WTC11 (cell line): Measurements from ENCODE around the gene DAND5. TPM values are rescaled to one million over a fixed set of nuclear protein-coding genes. Genes with fewer than 3 reads are reported as not detected.

Experiments used
- CDX4 ChIP-seq: fragments of 250-450 bp; sonication (Bioruptor Pico); IDR thresholded peaks from 2 replicates; pipeline ENCODE4 v1.9.0; 2021; ENCODE audit warnings: moderate library complexity, mild to moderate bottlenecking, inconsistent platforms, borderline replicate concordance
- E2F5 ChIP-seq: sonication (generic); formaldehyde crosslinking; IDR thresholded peaks from 2 replicates; pipeline ENCODE4 v1.8.1; 2022; ENCODE audit warnings: mild to moderate bottlenecking, moderate library complexity, missing genetic modification reagents
- FOXJ3 ChIP-seq: sonication (generic); formaldehyde crosslinking; IDR thresholded peaks from 2 replicates; pipeline ENCODE4 v1.9.0; 2021; ENCODE audit warnings: missing genetic modification reagents, mild to moderate bottlenecking, borderline replicate concordance
- NR3C1 ChIP-seq: sonication (generic); formaldehyde crosslinking; conservative IDR thresholded peaks from 2 replicates; pipeline ENCODE4 v1.8.1; 2023; ENCODE audit warnings: low read depth, mild to moderate bottlenecking, missing genetic modification reagents
- RELA ChIP-seq: sonication (generic); formaldehyde crosslinking; IDR thresholded peaks from 2 replicates; pipeline ENCODE4 v1.8.1; 2022; ENCODE audit warnings: missing genetic modification reagents, mild to moderate bottlenecking, borderline replicate concordance
- RORB ChIP-seq: fragments of 250-450 bp; sonication (Bioruptor Pico); IDR thresholded peaks from 2 replicates; pipeline ENCODE4 v1.9.0; 2021; ENCODE audit warnings: mild to moderate bottlenecking
- SP1 ChIP-seq: sonication (generic); formaldehyde crosslinking; conservative IDR thresholded peaks from 2 replicates; pipeline ENCODE4 v1.8.1; 2022; ENCODE audit warnings: missing genetic modification reagents
- STAT6 ChIP-seq: sonication (generic); formaldehyde crosslinking; conservative IDR thresholded peaks from 2 replicates; pipeline ENCODE4 v1.8.1; 2023; ENCODE audit warnings: mild to moderate bottlenecking, low read depth, missing genetic modification reagents, moderate library complexity
- ZNF232 ChIP-seq: sonication (generic); formaldehyde crosslinking; IDR thresholded peaks from 2 replicates; pipeline ENCODE4 v1.8.0; 2022; ENCODE audit warnings: mild to moderate bottlenecking, missing genetic modification reagents
- ZNF423 ChIP-seq: fragments of 250-450 bp; sonication (Bioruptor Pico); IDR thresholded peaks from 2 replicates; pipeline ENCODE4 v2.1.2; 2022; ENCODE audit warnings: mild to moderate bottlenecking, moderate library complexity
- microRNA-seq: library from miRNA; unstranded; fragments of <30 nt; microRNA quantifications from one replicate; pipeline ENCODE4 v1.2.0, GENCODE V29; 2022; ENCODE audit warnings: borderline number of aligned reads
- total RNA-seq: library from RNA; stranded (reverse); gene quantifications from 3 replicates; pipeline ENCODE4 v1.2.3, GENCODE V29; 2021
- TF ChIP-seq, protein P1 (sequence below): sonication (generic); formaldehyde crosslinking; IDR thresholded peaks from 2 replicates; pipeline ENCODE4 v1.8.1; 2022; ENCODE audit warnings: low read depth, mild to moderate bottlenecking, moderate library complexity, missing genetic modification reagents, borderline replicate concordance
- TF ChIP-seq, protein P2 (sequence below): sonication (generic); formaldehyde crosslinking; IDR thresholded peaks from 2 replicates; pipeline ENCODE4 v1.8.0; 2022; ENCODE audit warnings: missing genetic modification reagents
- TF ChIP-seq, protein P3 (sequence below): sonication (generic); formaldehyde crosslinking; IDR thresholded peaks from 2 replicates; pipeline ENCODE4 v1.8.1; 2023; ENCODE audit warnings: mild to moderate bottlenecking, missing genetic modification reagents, moderate library complexity

DAND5 gene
- total RNA-seq, 1 experiment from 2014 or later, result 0.22 TPM

DNA sequence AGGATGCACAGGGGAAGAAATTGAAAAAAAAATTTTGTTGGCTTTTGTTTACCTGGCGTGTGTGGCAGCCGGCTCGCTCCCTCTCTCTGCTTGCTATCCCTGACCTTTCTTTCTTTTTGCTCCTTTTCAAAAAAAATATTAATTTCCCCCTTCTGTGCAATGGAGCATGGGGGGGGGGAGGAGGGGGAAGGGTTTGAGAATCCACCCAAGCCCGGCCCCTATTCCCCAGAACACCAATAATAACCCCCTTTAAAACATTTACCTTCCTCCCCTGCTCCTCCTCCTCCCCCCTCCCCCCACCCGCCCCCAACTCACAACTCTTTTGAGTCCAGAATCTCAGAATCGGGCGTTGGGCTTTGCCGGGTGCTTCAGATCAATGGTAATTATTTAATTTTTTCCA is 54.3 kb downstream of the DAND5 start (continued):
- TF ChIP-seq STAT6 (no peak), ZNF232 (CRISPR knock-in tag) (no peak), SP1 (CRISPR knock-in tag) (no peak), FOXJ3 (CRISPR knock-in tag) (no peak), RELA (CRISPR knock-in tag) (no peak), RORB (CRISPR knock-in tag) (no peak), ZNF423 (CRISPR knock-in tag) (no peak), E2F5 (CRISPR knock-in tag) (no peak), NR3C1 (CRISPR knock-in tag) (no peak), CDX4 (CRISPR knock-in tag) (no peak)
- TF ChIP-seq, protein P1, sequence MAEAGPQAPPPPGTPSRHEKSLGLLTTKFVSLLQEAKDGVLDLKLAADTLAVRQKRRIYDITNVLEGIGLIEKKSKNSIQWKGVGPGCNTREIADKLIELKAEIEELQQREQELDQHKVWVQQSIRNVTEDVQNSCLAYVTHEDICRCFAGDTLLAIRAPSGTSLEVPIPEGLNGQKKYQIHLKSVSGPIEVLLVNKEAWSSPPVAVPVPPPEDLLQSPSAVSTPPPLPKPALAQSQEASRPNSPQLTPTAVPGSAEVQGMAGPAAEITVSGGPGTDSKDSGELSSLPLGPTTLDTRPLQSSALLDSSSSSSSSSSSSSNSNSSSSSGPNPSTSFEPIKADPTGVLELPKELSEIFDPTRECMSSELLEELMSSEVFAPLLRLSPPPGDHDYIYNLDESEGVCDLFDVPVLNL, result no peak
- TF ChIP-seq, protein P2, sequence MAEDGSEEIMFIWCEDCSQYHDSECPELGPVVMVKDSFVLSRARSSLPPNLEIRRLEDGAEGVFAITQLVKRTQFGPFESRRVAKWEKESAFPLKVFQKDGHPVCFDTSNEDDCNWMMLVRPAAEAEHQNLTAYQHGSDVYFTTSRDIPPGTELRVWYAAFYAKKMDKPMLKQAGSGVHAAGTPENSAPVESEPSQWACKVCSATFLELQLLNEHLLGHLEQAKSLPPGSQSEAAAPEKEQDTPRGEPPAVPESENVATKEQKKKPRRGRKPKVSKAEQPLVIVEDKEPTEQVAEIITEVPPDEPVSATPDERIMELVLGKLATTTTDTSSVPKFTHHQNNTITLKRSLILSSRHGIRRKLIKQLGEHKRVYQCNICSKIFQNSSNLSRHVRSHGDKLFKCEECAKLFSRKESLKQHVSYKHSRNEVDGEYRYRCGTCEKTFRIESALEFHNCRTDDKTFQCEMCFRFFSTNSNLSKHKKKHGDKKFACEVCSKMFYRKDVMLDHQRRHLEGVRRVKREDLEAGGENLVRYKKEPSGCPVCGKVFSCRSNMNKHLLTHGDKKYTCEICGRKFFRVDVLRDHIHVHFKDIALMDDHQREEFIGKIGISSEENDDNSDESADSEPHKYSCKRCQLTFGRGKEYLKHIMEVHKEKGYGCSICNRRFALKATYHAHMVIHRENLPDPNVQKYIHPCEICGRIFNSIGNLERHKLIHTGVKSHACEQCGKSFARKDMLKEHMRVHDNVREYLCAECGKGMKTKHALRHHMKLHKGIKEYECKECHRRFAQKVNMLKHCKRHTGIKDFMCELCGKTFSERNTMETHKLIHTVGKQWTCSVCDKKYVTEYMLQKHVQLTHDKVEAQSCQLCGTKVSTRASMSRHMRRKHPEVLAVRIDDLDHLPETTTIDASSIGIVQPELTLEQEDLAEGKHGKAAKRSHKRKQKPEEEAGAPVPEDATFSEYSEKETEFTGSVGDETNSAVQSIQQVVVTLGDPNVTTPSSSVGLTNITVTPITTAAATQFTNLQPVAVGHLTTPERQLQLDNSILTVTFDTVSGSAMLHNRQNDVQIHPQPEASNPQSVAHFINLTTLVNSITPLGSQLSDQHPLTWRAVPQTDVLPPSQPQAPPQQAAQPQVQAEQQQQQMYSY (CRISPR knock-in tag), result no peak
- TF ChIP-seq, protein P3, sequence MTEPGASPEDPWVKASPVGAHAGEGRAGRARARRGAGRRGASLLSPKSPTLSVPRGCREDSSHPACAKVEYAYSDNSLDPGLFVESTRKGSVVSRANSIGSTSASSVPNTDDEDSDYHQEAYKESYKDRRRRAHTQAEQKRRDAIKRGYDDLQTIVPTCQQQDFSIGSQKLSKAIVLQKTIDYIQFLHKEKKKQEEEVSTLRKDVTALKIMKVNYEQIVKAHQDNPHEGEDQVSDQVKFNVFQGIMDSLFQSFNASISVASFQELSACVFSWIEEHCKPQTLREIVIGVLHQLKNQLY (CRISPR knock-in tag), result no peak

Small RNA genes within 50 kb of the gene (microRNA-seq; reads per million reads assigned to microRNA genes)
- gene MIR5695 (not detected), gene MIR6515 (4.2 reads per million, percentile 9 among the genes with 10 or more reads in this experiment)

Other genes with a start within 250 kb of the DAND5 start
- 90.9 to 105 TPM (median 94.4 TPM) in 3 replicates for gene TNPO2, start 245.6 kb upstream of the DAND5 start, total RNA-seq
- gene TRIR, start 234.9 kb upstream of the DAND5 start, total RNA-seq, result 165 to 172 TPM (median 167 TPM) in 3 replicates
- 104 to 110 TPM (median 104 TPM) in 3 replicates for gene GET3, start 232.1 kb upstream of the DAND5 start, total RNA-seq
- gene BEST2, start 217.8 kb upstream of the DAND5 start, total RNA-seq, result 3.3 to 4.7 TPM (median 4.1 TPM) in 3 replicates
- 70.0 to 83.3 TPM (median 81.4 TPM) in 3 replicates for gene HOOK2, start 194.0 kb upstream of the DAND5 start, total RNA-seq
- 6.6 to 11.5 TPM (median 10.2 TPM) in 3 replicates for gene JUNB, start 178.1 kb upstream of the DAND5 start, total RNA-seq
- gene PRDX2, start 167.8 kb upstream of the DAND5 start, total RNA-seq, result 378 to 447 TPM (median 447 TPM) in 3 replicates
- 30.1 to 50.2 TPM (median 47.0 TPM) in 3 replicates for gene THSD8, start 167.5 kb upstream of the DAND5 start, total RNA-seq
- 71.3 to 78.2 TPM (median 72.9 TPM) in 3 replicates for gene RNASEH2A, start 163.0 kb upstream of the DAND5 start, total RNA-seq
- 2.4 to 3.8 TPM (median 3.1 TPM) in 3 replicates for gene RTBDN, start 135.0 kb upstream of the DAND5 start, total RNA-seq
- 24.3 to 28.4 TPM (median 27.3 TPM) in 3 replicates for gene MAST1, start 131.1 kb upstream of the DAND5 start, total RNA-seq
- 31.7 to 35.7 TPM (median 33.4 TPM) in 3 replicates for gene DNASE2, start 88.1 kb upstream of the DAND5 start, total RNA-seq
- gene KLF1, start 82.4 kb upstream of the DAND5 start, total RNA-seq, result 0.32 to 0.89 TPM (median 0.72 TPM) in 3 replicates
- 58.6 to 69.0 TPM (median 59.8 TPM) in 3 replicates for gene GCDH, start 78.4 kb upstream of the DAND5 start, total RNA-seq
- 1.1 to 2.2 TPM (median 1.9 TPM) in 3 replicates for gene SYCE2, start 50.3 kb upstream of the DAND5 start, total RNA-seq
- 103 to 108 TPM (median 106 TPM) in 3 replicates for gene FARSA, start 35.9 kb upstream of the DAND5 start, total RNA-seq
- gene CALR, start 31.0 kb upstream of the DAND5 start, total RNA-seq, result 977 to 1,088 TPM (median 978 TPM) in 3 replicates
- 84.3 to 96.6 TPM (median 96.2 TPM) in 3 replicates for gene RAD23A, start 23.7 kb upstream of the DAND5 start, total RNA-seq
- 54.4 to 57.9 TPM (median 56.1 TPM) in 3 replicates for gene GADD45GIP1, start 12.4 kb upstream of the DAND5 start, total RNA-seq
- gene NFIX, start 25.9 kb downstream of the DAND5 start, total RNA-seq, result 0.44 to 1.5 TPM (median 1.4 TPM) in 3 replicates
- gene LYL1, start 133.3 kb downstream of the DAND5 start, total RNA-seq, result 0.60 to 1.2 TPM (median 0.66 TPM) in 3 replicates
- 84.0 to 106 TPM (median 86.0 TPM) in 3 replicates for gene TRMT1, start 147.2 kb downstream of the DAND5 start, total RNA-seq
- 212 to 237 TPM (median 213 TPM) in 3 replicates for gene NACC1, start 148.7 kb downstream of the DAND5 start, total RNA-seq
- 53.7 to 56.9 TPM (median 54.6 TPM) in 3 replicates for gene STX10, start 180.8 kb downstream of the DAND5 start, total RNA-seq
- gene IER2, start 180.8 kb downstream of the DAND5 start, total RNA-seq, result 138 to 154 TPM (median 150 TPM) in 3 replicates